Measurements from ENCODE around the gene LIX1.

Gene LIX1

DNA sequence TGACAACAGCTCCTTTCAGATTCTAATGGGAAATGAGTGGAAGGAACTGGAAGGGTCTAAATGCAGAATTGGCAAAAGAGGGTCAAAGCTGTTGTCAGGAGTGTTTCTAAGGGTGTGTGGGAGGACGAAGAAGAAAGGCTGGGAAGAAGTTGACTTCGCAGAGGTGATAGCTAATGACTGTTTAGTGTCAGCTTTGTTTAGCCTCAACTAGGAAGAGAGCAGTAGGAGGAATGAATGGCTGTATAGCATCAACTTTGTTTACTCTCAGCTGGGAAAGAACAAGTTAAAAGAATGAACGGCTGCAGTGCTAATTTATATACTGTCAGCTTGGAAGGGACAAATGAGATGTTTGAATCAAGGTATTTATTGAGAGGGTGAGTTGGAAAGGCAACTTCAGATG is 5.9 kb upstream of the LIX1 start:
- Histone ChIP-seq H2BK120ac (ENCODE audit: insufficient read depth, low read length, poor library complexity) (no peak overlapping the region), H4K8ac (ENCODE audit: low read depth, low read length) (no peak overlapping the region), H3K4me1 (ENCODE audit: control insufficient read depth in 1 of 2, insufficient read depth in 2 of 2, low read length in 2 of 2) (no peaks in the 10 kb centered on the region), H4K12ac (ENCODE audit: low read depth, low read length) (no peak overlapping the region), H3K23ac (ENCODE audit: low read length) (no peak overlapping the region), H3K27me3 (ENCODE audit: insufficient read depth, low read length) (no peaks in the 10 kb centered on the region), H2AFZ (ENCODE audit: insufficient read depth, low read length, poor library complexity) (no peak overlapping the region), H3K36me3 (ENCODE audit: control insufficient read depth in 1 of 2, insufficient read depth in 2 of 2, low read length in 2 of 2) (no peaks in the 10 kb centered on the region), H3K4ac (ENCODE audit: low read depth, low read length) (no peak overlapping the region), H3K79me2 (ENCODE audit: control insufficient read depth, insufficient read depth, low read length, poor library complexity) (no peaks in the 10 kb centered on the region), H3K9me3 (ENCODE audit: insufficient read depth, low read depth, low read length) (no peaks in the 10 kb centered on the region), H4K91ac (ENCODE audit: low read depth, low read length) (no peak overlapping the region), H3K9ac (ENCODE audit: low read length) (no peak overlapping the region), H2AK5ac (ENCODE audit: low read length) (no peak overlapping the region), H3K18ac (ENCODE audit: low read length) (no peak overlapping the region), H3K4me2 (ENCODE audit: low read length) (no peak overlapping the region), H3K4me3 (ENCODE audit: low read depth, low read length) (no peak overlapping the region), H2BK12ac (ENCODE audit: low read length) (no peak overlapping the region), H2BK5ac (ENCODE audit: low read depth, low read length, poor library complexity) (no peak overlapping the region), H3K27ac (ENCODE audit: low read depth, low read length) (no peak overlapping the region), H3K79me1 (ENCODE audit: low read length) (peaks cover 3% of the 10 kb centered on the region), H3K14ac (ENCODE audit: low read length) (no peak overlapping the region)
- no peak for DNase-seq
- WGBS (ENCODE audit: extremely low coverage, insufficient coverage, insufficient read length), result no CpG with 5 or more reads among the region's 3 CpGs

- no CpG with 5 or more reads among the region's 2 CpGs for WGBS (ENCODE audit: extremely low coverage, insufficient coverage, insufficient read length)
These were observed 1.3 kb upstream of the LIX1 start for GRCh38 chr5:97143704-97144103.

GRCh38 chr5:97141539-97141938 is 872 bp downstream of the LIX1 start:
- Histone ChIP-seq H3K14ac (ENCODE audit: low read length) (no peak overlapping the region), H2BK120ac (ENCODE audit: insufficient read depth, low read length, poor library complexity) (no peak overlapping the region), H3K18ac (ENCODE audit: low read length) (no peak overlapping the region), H3K79me1 (ENCODE audit: low read length) (peaks cover 5% of the 10 kb centered on the region), H3K4me2 (ENCODE audit: low read length) (peak overlapping the region; percentile 48), H2AFZ (ENCODE audit: insufficient read depth, low read length, poor library complexity) (no peak overlapping the region), H3K9ac (ENCODE audit: low read length) (no peak overlapping the region), H3K23ac (ENCODE audit: low read length) (no peak overlapping the region), H4K8ac (ENCODE audit: low read depth, low read length) (no peak overlapping the region), H3K4me1 (ENCODE audit: control insufficient read depth in 1 of 2, insufficient read depth in 2 of 2, low read length in 2 of 2) (peaks cover 0 to 3% of the 10 kb centered on the region in 2 experiments), H3K4me3 (ENCODE audit: low read depth, low read length) (no peak overlapping the region), H3K36me3 (ENCODE audit: control insufficient read depth in 1 of 2, insufficient read depth in 2 of 2, low read length in 2 of 2) (no peaks in the 10 kb centered on the region), H2BK12ac (ENCODE audit: low read length) (no peak overlapping the region), H2AK5ac (ENCODE audit: low read length) (no peak overlapping the region), H3K79me2 (ENCODE audit: control insufficient read depth, insufficient read depth, low read length, poor library complexity) (no peaks in the 10 kb centered on the region), H4K91ac (ENCODE audit: low read depth, low read length) (no peak overlapping the region), H3K27ac (ENCODE audit: low read depth, low read length) (no peak overlapping the region), H3K4ac (ENCODE audit: low read depth, low read length) (no peak overlapping the region), H3K27me3 (ENCODE audit: insufficient read depth, low read length) (no peaks in the 10 kb centered on the region), H4K12ac (ENCODE audit: low read depth, low read length) (no peak overlapping the region), H3K9me3 (ENCODE audit: insufficient read depth, low read depth, low read length) (no peaks in the 10 kb centered on the region), H2BK5ac (ENCODE audit: low read depth, low read length, poor library complexity) (no peak overlapping the region)
- WGBS (ENCODE audit: extremely low coverage, insufficient coverage, insufficient read length), result no CpG with 5 or more reads among the region's 2 CpGs
- no peak for DNase-seq

More at GRCh38 chr5:97143704-97144103, 1.3 kb upstream of the LIX1 start:
- Histone ChIP-seq H3K9me3 (ENCODE audit: insufficient read depth, low read depth, low read length) (no peaks in the 10 kb centered on the region), H2AFZ (ENCODE audit: insufficient read depth, low read length, poor library complexity) (no peak overlapping the region), H3K4me1 (ENCODE audit: control insufficient read depth in 1 of 2, insufficient read depth in 2 of 2, low read length in 2 of 2) (peaks cover 0 to 3% of the 10 kb centered on the region in 2 experiments), H4K91ac (ENCODE audit: low read depth, low read length) (no peak overlapping the region), H2AK5ac (ENCODE audit: low read length) (peak overlapping the region; percentile 62), H3K79me2 (ENCODE audit: control insufficient read depth, insufficient read depth, low read length, poor library complexity) (no peaks in the 10 kb centered on the region), H3K4me2 (ENCODE audit: low read length) (no peak overlapping the region), H3K79me1 (ENCODE audit: low read length) (peaks cover 5% of the 10 kb centered on the region), H2BK12ac (ENCODE audit: low read length) (peak overlapping the region; percentile 94), H3K27me3 (ENCODE audit: insufficient read depth, low read length) (no peaks in the 10 kb centered on the region), H3K18ac (ENCODE audit: low read length) (no peak overlapping the region), H4K8ac (ENCODE audit: low read depth, low read length) (no peak overlapping the region), H2BK5ac (ENCODE audit: low read depth, low read length, poor library complexity) (no peak overlapping the region), H3K27ac (ENCODE audit: low read depth, low read length) (no peak overlapping the region), H3K9ac (ENCODE audit: low read length) (no peak overlapping the region), H2BK120ac (ENCODE audit: insufficient read depth, low read length, poor library complexity) (no peak overlapping the region), H3K14ac (ENCODE audit: low read length) (no peak overlapping the region), H3K23ac (ENCODE audit: low read length) (no peak overlapping the region), H3K4me3 (ENCODE audit: low read depth, low read length) (no peak overlapping the region), H4K12ac (ENCODE audit: low read depth, low read length) (no peak overlapping the region), H3K36me3 (ENCODE audit: control insufficient read depth in 1 of 2, insufficient read depth in 2 of 2, low read length in 2 of 2) (no peaks in the 10 kb centered on the region), H3K4ac (ENCODE audit: low read depth, low read length) (no peak overlapping the region)
- no peak for DNase-seq

- Histone ChIP-seq H4K8ac (ENCODE audit: low read depth, low read length) (no peak overlapping the region), H3K14ac (ENCODE audit: low read length) (no peak overlapping the region), H3K4me1 (ENCODE audit: control insufficient read depth in 1 of 2, insufficient read depth in 2 of 2, low read length in 2 of 2) (peaks cover 0 to 3% of the 10 kb centered on the region in 2 experiments), H3K9ac (ENCODE audit: low read length) (no peak overlapping the region), H3K79me1 (ENCODE audit: low read length) (peaks cover 5% of the 10 kb centered on the region), H3K36me3 (ENCODE audit: control insufficient read depth in 1 of 2, insufficient read depth in 2 of 2, low read length in 2 of 2) (peaks cover 0 to under 1% of the 10 kb centered on the region in 2 experiments), H3K4ac (ENCODE audit: low read depth, low read length) (no peak overlapping the region), H3K4me3 (ENCODE audit: low read depth, low read length) (no peak overlapping the region), H4K12ac (ENCODE audit: low read depth, low read length) (no peak overlapping the region), H2BK5ac (ENCODE audit: low read depth, low read length, poor library complexity) (no peak overlapping the region), H4K91ac (ENCODE audit: low read depth, low read length) (no peak overlapping the region), H3K27ac (ENCODE audit: low read depth, low read length) (no peak overlapping the region), H2AK5ac (ENCODE audit: low read length) (no peak overlapping the region), H3K27me3 (ENCODE audit: insufficient read depth, low read length) (no peaks in the 10 kb centered on the region), H2BK12ac (ENCODE audit: low read length) (no peak overlapping the region), H3K18ac (ENCODE audit: low read length) (no peak overlapping the region), H3K9me3 (ENCODE audit: insufficient read depth, low read depth, low read length) (no peaks in the 10 kb centered on the region), H2BK120ac (ENCODE audit: insufficient read depth, low read length, poor library complexity) (no peak overlapping the region), H3K4me2 (ENCODE audit: low read length) (peak overlapping the region; percentile 48), H3K23ac (ENCODE audit: low read length) (no peak overlapping the region), H2AFZ (ENCODE audit: insufficient read depth, low read length, poor library complexity) (no peak overlapping the region), H3K79me2 (ENCODE audit: control insufficient read depth, insufficient read depth, low read length, poor library complexity) (no peaks in the 10 kb centered on the region)
- no CpG with 5 or more reads among the region's 4 CpGs for WGBS (ENCODE audit: extremely low coverage, insufficient coverage, insufficient read length)
- no peak for DNase-seq
These were observed 1.4 kb downstream of the LIX1 start for GRCh38 chr5:97141031-97141430.

Measured in trophoblast cell (in vitro differentiated cells and primary cell).